Umbilical cord (tissue), 2 donors: ENCODE data around the gene ZFP91. TPM values are rescaled to one million over a fixed set of nuclear protein-coding genes. Genes with fewer than 3 reads are reported as not detected.
A peak's percentile ranks its signal among the peaks of the same experiment; 100 is the strongest.

Source experiments
- DNase-seq: peaks from one replicate; pipeline ENCODE4 v3.0.0-alpha.2; 2015; ENCODE audit warnings: low spot score
- total RNA-seq: library from RNA; depleted of rRNA; stranded (reverse); fragments of >200 nt; gene quantifications from one replicate; pipeline ENCODE4 v1.2.3, GENCODE V29; 2014; ENCODE audit warnings: low replicate concordance; ENCODE audit not compliant: insufficient read depth

Gene ZFP91
- total RNA-seq, 1 donor from 2014 or later, result 36.8 TPM

DNA sequence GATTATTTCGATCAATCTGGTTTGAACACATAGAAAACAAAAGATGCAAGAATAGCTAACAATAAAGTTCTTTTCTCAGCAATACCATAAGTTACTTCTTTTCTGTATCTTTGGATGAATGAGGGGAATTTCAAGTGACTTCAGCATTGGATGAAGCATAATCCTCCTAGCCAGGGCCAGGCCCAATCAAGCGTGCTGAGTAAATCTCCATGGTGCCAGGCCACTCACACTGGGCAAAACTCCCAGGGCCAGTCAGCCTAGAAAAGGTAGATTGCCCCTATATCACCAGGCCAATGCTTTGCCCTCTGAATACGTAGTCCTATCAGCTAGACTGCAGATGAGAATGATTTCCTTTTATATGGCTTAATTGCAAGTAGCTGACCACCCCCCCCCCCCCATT is 49.6 kb downstream of the ZFP91 start:
- DNase-seq, result no peak

GRCh38 chr11:58629857-58630256 is 51.0 kb downstream of the ZFP91 start:
- peak; percentile 11 for DNase-seq

- no peak for DNase-seq
Observed at GRCh38 chr11:58631378-58631777, 52.5 kb downstream of the ZFP91 start.

DNA sequence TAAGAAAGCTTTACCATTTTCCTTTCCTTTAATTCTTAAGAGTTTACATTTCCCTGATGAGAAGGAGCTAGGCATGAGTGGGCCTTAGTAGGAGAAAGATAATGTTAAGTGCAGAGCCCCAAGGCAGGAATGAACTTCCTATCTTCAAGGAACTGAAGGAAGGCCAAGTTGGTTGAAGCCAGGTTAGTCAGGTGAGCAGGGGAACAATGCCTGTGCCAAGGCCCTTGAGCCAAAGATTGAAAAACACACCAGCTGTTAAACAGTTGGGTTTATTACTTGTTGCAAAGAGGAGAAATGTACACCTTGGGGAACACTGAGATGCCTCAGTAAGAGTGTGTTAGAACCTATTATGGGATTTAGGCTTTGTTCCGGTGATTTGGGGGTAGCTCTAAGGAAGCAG is 53.6 kb downstream of the ZFP91 start:
- DNase-seq, result no peak

DNA sequence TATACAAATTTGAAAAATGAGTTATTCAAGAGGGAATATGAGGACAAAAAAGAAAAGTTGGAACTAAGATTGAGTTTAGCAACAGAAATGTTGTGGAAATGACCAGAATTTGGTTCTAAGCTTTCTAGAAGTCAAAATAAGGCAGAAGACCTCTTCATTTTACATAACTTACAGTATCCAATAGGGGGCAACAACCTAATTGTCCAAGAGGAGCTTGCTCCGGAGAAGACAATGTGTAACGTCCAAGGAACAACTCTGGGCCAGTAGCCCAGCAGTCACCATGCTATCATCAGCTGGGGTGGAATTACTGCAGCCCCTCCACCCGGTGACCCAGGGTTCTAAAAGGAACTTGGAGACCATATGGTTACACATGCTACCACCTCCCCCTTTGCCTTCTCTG is 57.7 kb downstream of the ZFP91 start:
- DNase-seq, result no peak

GRCh38 chr11:58637371-58637770 is 58.5 kb downstream of the ZFP91 start:
- DNase-seq, result no peak

GRCh38 chr11:58639103-58639502 is 60.2 kb downstream of the ZFP91 start:
- no peak for DNase-seq

- DNase-seq, result no peak
Observed at GRCh38 chr11:58639669-58640068, 60.8 kb downstream of the ZFP91 start.

- DNase-seq, result no peak
Observed at GRCh38 chr11:58640386-58641023, 61.6 kb downstream of the ZFP91 start.

DNA sequence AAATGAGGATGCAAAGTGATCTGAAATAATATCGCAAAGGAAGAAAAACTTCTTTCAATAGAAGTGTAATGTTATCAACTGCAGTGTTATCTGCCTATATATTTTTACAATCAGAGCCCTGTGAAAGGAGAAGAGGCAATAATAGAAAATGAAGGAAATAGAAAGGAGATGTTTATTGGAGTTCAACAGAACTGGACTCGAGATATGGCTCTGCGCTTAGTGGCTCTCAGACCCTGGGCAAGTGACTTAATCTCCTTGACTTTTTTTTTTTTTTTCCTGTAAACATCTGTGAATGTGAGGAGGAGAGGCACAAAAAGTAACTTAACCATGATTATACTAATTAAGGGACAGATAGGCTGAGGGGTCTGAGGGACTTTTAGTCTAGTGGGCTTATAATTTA is 62.5 kb downstream of the ZFP91 start:
- no peak for DNase-seq

GRCh38 chr11:58641803-58642581 is 63.1 kb downstream of the ZFP91 start:
- no peak for DNase-seq

DNA sequence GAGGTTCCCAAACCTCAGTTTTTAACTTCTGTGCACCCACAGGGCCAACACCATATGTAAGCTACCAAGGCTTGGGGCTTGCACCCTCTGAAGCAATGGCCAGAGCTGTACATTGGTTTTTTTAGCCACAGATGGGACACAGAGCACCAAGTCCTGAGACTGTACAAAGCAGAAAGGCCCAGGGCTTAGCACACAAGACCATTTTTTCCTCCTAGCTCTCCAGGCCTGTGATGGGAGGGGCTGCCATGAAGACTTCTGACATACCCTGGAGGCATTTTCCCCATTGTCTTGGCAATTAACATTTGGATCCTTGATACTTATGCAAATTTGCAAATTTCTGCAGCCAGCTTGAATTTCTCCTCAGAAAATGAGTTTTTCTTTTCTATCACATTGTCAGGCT is 67.0 kb downstream of the ZFP91 start:
- no peak for DNase-seq

GRCh38 chr11:58647141-58647699 is 68.4 kb downstream of the ZFP91 start:
- no peak for DNase-seq

- no peak for DNase-seq
Observed at GRCh38 chr11:58647866-58648265, 69.0 kb downstream of the ZFP91 start.

GRCh38 chr11:58649623-58650022 is 70.8 kb downstream of the ZFP91 start:
- DNase-seq, result no peak

- no peak for DNase-seq
Observed at GRCh38 chr11:58650496-58650895, 71.6 kb downstream of the ZFP91 start.

GRCh38 chr11:58652726-58653280 is 73.9 kb downstream of the ZFP91 start:
- DNase-seq, result no peak

GRCh38 chr11:58654079-58654907 is 75.4 kb downstream of the ZFP91 start:
- peak; percentile 81 for DNase-seq

DNA sequence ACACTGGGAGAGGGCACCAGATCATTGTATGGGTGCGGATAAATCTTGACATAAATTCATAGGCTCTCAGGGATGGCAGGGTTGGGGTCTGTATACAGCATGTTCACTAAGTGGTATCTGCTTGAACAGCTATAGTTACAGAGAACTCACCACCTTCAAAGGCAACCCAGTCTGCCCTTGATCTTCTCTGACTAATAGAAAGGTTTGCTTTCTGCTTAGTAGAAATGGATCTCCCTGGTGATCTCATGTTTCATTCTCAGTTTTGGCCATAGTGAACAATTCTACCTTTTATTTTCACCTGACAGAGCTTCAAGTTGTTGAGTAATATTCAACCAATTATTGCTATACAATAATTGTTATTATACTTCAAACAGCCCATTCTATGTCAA is 76.0 kb downstream of the ZFP91 start:
- DNase-seq, result no peak

DNA sequence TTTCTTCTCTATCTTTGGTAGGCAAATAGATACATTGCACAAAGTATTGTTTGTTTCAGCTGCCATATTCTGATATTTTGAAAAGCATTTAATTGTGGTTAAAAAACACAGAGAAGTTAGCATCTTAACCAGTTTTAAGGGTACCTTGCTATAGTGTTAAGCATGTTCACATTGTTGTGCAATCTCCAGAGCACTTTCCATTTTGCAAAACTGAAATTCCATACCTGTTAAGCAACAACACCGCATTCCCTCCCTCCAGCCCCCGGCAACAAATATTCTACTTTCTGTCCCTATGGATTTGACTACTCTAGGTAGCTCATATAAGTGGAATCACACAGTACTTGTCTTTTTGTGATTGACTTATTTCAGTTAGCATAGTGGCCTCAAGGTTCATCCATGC is 77.5 kb downstream of the ZFP91 start:
- no peak for DNase-seq

- no peak for DNase-seq
Observed at GRCh38 chr11:58658623-58659022, 79.8 kb downstream of the ZFP91 start.

DNA sequence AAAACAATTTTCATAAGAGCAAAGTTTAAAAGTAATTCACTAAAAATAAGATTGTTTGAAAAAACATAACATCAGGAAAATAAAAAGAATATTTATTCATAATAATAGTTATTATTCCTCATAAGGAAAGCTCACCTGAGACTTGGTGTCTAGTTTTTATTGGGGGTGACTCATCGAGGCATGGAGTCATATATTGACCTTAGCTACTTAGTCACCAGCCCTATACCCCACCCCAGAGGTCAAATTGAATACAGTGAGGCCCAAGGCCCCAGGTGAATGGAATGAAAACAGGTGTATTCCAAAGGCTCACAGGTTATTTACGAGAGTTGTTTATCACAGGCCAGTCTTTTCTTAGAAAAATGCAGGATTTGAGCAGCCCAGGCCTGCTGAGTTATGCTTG is 80.5 kb downstream of the ZFP91 start:
- no peak for DNase-seq
